ENCODE results near the gene CDH23. TPM values are rescaled to one million over a fixed set of nuclear protein-coding genes. Genes with fewer than 3 reads are reported as not detected.

Gene CDH23
- total and polyA plus RNA-seq, 2 donors (not counting 1 experiment from before 2014, with no cell fraction given) = 0.37 to 0.89 TPM

DNA sequence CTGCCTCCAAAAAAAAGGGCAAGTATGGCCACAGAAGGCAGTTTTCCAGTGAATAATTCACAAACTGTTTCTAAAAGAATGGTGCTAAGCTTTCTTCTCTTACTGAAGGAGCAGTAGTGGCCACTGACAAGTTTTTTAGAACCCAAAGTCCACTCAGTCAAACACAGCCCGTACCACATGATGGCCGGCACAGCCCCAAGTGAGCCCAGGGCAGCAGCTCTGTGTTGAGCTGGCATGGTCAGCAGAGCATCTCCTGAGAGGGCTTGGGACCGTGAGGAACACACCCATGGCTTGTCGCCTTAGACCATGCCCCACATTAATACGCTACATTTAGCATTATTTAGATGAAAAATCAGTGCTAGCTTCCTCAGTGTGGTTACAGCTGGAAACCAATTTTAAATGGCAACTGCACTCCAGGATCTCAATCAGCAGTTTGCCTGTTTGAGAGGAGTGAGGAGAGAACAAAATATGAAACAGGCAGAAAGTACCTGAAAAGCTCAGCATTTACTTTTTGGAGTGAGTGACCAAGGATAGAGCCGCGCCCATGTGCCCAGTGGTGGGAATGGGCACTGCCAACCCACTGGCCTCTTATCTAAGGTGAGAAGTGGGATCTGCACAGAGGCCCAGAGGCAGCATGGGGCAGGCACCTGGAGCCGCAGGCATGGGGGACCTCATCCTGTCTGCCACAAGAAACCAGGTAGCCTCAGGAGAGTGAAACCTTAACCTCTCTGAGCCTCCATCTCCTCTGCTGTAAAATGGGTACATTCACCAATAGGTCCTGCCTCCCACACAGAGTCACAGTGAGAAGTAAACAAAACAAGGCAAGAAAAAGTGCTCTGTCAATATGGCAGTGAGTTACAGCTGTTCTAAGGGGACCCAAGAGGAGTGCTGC is 437.0 kb downstream of the CDH23 start:
- TF ChIP-seq EZH2 (IDR thresholded peaks at IDR 0.05; ENCODE audit: borderline replicate concordance, insufficient read depth, low read depth, low read length, poor library complexity, severe bottlenecking) = no peak
- TF ChIP-seq, protein P1, sequence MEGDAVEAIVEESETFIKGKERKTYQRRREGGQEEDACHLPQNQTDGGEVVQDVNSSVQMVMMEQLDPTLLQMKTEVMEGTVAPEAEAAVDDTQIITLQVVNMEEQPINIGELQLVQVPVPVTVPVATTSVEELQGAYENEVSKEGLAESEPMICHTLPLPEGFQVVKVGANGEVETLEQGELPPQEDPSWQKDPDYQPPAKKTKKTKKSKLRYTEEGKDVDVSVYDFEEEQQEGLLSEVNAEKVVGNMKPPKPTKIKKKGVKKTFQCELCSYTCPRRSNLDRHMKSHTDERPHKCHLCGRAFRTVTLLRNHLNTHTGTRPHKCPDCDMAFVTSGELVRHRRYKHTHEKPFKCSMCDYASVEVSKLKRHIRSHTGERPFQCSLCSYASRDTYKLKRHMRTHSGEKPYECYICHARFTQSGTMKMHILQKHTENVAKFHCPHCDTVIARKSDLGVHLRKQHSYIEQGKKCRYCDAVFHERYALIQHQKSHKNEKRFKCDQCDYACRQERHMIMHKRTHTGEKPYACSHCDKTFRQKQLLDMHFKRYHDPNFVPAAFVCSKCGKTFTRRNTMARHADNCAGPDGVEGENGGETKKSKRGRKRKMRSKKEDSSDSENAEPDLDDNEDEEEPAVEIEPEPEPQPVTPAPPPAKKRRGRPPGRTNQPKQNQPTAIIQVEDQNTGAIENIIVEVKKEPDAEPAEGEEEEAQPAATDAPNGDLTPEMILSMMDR (IDR thresholded peaks at IDR 0.05) = no peak
- Histone ChIP-seq H3K36me3 (replicated peaks in 1 of 2; ENCODE audit: control extremely low read depth in 1 of 2, control insufficient read depth in 1 of 2, extremely low read depth in 1 of 2, insufficient read depth in 2 of 2, low read length in 1 of 2) (peaks cover 4 to 51% of the 10 kb centered on the region in 2 experiments), H3K79me2 (ENCODE audit: control insufficient read depth, insufficient read depth, low read length) (peaks cover 78% of the 10 kb centered on the region), H3K4me2 (replicated peaks; ENCODE audit: low read depth, low read length, poor library complexity, severe bottlenecking) (peak overlapping the region; percentile 59), H3K4me1 (ENCODE audit: control insufficient read depth in 2 of 2, insufficient read depth in 2 of 2, low read length in 2 of 2) (peaks cover 61 to 70% of the 10 kb centered on the region in 2 donors), H3K9me3 (ENCODE audit: control extremely low read depth in 1 of 3, control insufficient read depth in 2 of 3, insufficient read depth in 1 of 3, low read length in 2 of 3) (no peaks in the 10 kb centered on the region), H2AFZ (ENCODE audit: insufficient read depth, low read depth, low read length, poor library complexity, severe bottlenecking) (no peak overlapping the region), H3K27me3 (replicated peaks in 1 of 4; ENCODE audit: control extremely low read depth in 1 of 4, control insufficient read depth in 3 of 4, insufficient read depth in 4 of 4, low read length in 3 of 4) (no peaks in the 10 kb centered on the region), H4K20me1 (ENCODE audit: control insufficient read depth, insufficient read depth, low read length, poor library complexity, severe bottlenecking) (peaks cover 58% of the 10 kb centered on the region), H3K27ac (ENCODE audit: low read length in 2 of 2) (no peak overlapping the region), H3K9ac (ENCODE audit: low read length) (no peak overlapping the region), H3K4me3 (ENCODE audit: control extremely low read depth in 1 of 5, extremely low read depth in 1 of 5, insufficient read depth in 1 of 5, low read depth in 2 of 5, low read length in 4 of 5) (no peak overlapping the region)
- no peak for DNase-seq
- Mint-ChIP-seq H3K27ac (peak overlapping the region; percentile 12), H3K27me3 (no peaks in the 10 kb centered on the region), H3K4me1 (peaks cover 68% of the 10 kb centered on the region), H3K4me3 (peak overlapping the region; percentile 46), H3K9me3 (ENCODE audit: insufficient read depth) (no peaks in the 10 kb centered on the region)
- WGBS (ENCODE audit: insufficient coverage) = 90% methylated on average over 4 of the region's 8 CpGs
- intact Hi-C loops (cut with micrococcal nuclease) = loop anchor here (10.0 kb wide), 1 partner anchor 1339 kb away; no protein-coding TSS in a partner anchor
- POLR2A ChIA-PET = interaction anchor here (1.1 to 1.9 kb wide), 3 partner anchors 16 to 63 kb away, joined by 3 to 4 read pairs (median 4); partner anchors contain the start of gene PSAP
- CTCF ChIA-PET = interaction anchor here (1.1 to 11.5 kb wide), 6 partner anchors 19 to 504 kb away, joined by 3 to 236 read pairs (median 6); no protein-coding TSS in a partner anchor
- no peak for ATAC-seq (ENCODE audit: low read depth)

DNA sequence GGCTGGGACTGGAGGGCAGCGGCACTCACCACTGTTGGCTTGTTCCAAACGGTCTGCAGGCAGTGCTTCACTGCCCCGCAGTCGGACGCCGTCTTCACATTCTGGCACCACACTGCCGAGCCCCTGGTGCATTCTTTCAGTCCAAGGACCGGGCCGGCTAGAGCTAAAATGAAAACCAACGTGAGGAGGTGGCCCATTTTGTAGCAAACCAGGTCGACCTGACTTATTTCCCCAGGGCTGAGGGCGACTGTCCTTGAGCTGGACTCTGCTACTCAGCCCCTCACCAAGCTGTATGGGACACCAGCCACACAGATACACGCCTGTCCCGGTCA is 437.6 kb downstream of the CDH23 start:
- Histone ChIP-seq H3K27me3 (replicated peaks in 1 of 4; ENCODE audit: control extremely low read depth in 1 of 4, control insufficient read depth in 3 of 4, insufficient read depth in 4 of 4, low read length in 3 of 4) (no peaks in the 10 kb centered on the region), H3K27ac (ENCODE audit: low read length in 2 of 2) (no peak overlapping the region), H3K4me1 (ENCODE audit: control insufficient read depth in 2 of 2, insufficient read depth in 2 of 2, low read length in 2 of 2) (peaks cover 65 to 76% of the 10 kb centered on the region in 2 donors), H2AFZ (ENCODE audit: insufficient read depth, low read depth, low read length, poor library complexity, severe bottlenecking) (no peak overlapping the region), H4K20me1 (ENCODE audit: control insufficient read depth, insufficient read depth, low read length, poor library complexity, severe bottlenecking) (peaks cover 52% of the 10 kb centered on the region), H3K4me2 (replicated peaks; ENCODE audit: low read depth, low read length, poor library complexity, severe bottlenecking) (peak overlapping the region; percentile 59), H3K36me3 (replicated peaks in 1 of 2; ENCODE audit: control extremely low read depth in 1 of 2, control insufficient read depth in 1 of 2, extremely low read depth in 1 of 2, insufficient read depth in 2 of 2, low read length in 1 of 2) (peaks cover 4 to 45% of the 10 kb centered on the region in 2 experiments), H3K79me2 (ENCODE audit: control insufficient read depth, insufficient read depth, low read length) (peaks cover 84% of the 10 kb centered on the region), H3K9ac (ENCODE audit: low read length) (no peak overlapping the region), H3K4me3 (ENCODE audit: control extremely low read depth in 1 of 5, extremely low read depth in 1 of 5, insufficient read depth in 1 of 5, low read depth in 2 of 5, low read length in 4 of 5) (no peak overlapping the region), H3K9me3 (ENCODE audit: control extremely low read depth in 1 of 3, control insufficient read depth in 2 of 3, insufficient read depth in 1 of 3, low read length in 2 of 3) (no peaks in the 10 kb centered on the region)
- ChIA-PET CTCF (interaction anchor here (0.5 to 11.5 kb wide), 7 partner anchors 16 to 1325 kb away, joined by 3 to 236 read pairs (median 7); no protein-coding TSS in a partner anchor), POLR2A (interaction anchor here (1.5 to 3.0 kb wide), 3 partner anchors 17 to 62 kb away, joined by 3 to 8 read pairs (median 4); partner anchors contain the start of gene PSAP)
- ATAC-seq (ENCODE audit: low read depth) = no peak
- no peaks in the 10 kb centered on the region for H3K27me3 Mint-ChIP-seq
- peaks cover 70% of the 10 kb centered on the region for H3K4me1 Mint-ChIP-seq
- WGBS (ENCODE audit: insufficient coverage) = 96% methylated on average over 12 of the region's 14 CpGs
- H3K27ac Mint-ChIP-seq = no peak overlapping the region
- TF ChIP-seq EZH2 (IDR thresholded peaks at IDR 0.05; ENCODE audit: borderline replicate concordance, insufficient read depth, low read depth, low read length, poor library complexity, severe bottlenecking) = no peak
- TF ChIP-seq, protein P1 (IDR thresholded peaks at IDR 0.05) = no peak
- H3K9me3 Mint-ChIP-seq (ENCODE audit: insufficient read depth) = no peaks in the 10 kb centered on the region
- DNase-seq = no peak
- H3K4me3 Mint-ChIP-seq = no peak overlapping the region
- intact Hi-C loops (cut with micrococcal nuclease) = loop anchor here (10.0 kb wide), 1 partner anchor 1340 kb away; no protein-coding TSS in a partner anchor
